ENCODE measurements around the gene LYPLA2. TPM values are rescaled to one million over a fixed set of nuclear protein-coding genes. Genes with fewer than 3 reads are reported as not detected.
"Not testable (repeated sequence)": the region's sequence is repeated elsewhere in the genome, so short reads cannot be mapped to it uniquely, and the experiment has no call there.

The LYPLA2 gene
- total and polyA plus RNA-seq, 4 donors: 30.9 to 83.1 (median 66.9) TPM

DNA sequence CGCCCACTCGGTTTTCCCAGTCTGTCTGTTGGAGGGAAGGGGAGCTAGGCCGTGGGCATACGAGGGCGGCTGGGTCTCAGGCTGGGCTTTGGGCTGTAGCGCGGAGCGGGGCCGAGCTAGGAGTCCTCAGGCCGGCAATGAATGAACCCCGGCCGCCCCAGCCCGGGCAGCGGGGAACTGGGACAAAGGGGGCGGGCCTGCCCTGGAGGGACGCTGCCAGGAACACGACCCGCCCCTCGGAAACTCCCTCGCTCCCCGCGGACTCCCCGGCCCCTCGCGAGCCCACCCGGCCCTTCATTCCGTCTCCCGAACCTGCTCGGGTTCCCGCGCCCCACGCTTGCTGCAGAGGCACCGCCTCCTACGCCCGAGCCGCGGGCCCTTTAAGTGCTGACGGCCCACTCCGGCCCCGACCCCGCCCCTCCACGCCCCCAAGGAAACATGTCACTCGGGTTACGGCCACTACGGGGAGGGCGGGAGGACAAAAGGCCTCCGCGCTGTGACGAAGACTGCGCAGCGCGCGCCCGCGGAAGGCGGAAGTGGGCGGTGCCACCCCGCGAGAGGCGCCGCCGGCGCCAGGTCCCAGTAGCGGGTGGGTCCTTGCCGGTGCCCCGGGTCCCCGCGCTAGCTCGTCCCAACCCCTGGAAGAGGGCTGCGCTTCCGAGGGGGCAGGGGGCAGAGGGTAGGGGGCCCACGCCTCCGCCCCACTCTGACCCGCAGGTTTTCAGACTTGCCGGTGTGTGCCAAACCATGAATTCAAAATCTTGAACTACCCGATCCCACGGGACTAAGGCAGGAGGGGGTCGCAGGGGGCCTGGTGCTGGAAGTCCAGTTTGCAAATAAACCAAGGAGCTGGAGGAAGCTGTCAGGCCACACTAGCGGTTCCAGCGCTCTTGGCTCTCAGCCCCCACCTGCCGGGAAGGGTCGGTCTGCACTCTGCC, 9.7 kb downstream of the LYPLA2 start, which contains the start of gene GALE:
TSS of gene GALE (minus strand) at position 355 of the 938 bp plus-strand sequence. CDS start 1,747 bp downstream, outside the sequence.
- DNase-seq (peak; percentile 96 to 98 (median 97)), ATAC-seq (ENCODE audit: insufficient read depth, low FRiP score) (peak; percentile 90)
- H3K4me1 ChIP-seq (ENCODE audit: control insufficient read depth in 5 of 5, insufficient read depth in 5 of 5, low read length in 5 of 5): peaks cover 0 to 27% (median 13%) of the 10 kb centered on the region in 5 donors
- peak within 1 kb of the TSS; percentile 55 to 62 for H3K9ac ChIP-seq (ENCODE audit: insufficient read depth in 1 of 2, low read length in 2 of 2)
- peak within 1 kb of the TSS; percentile 82 for H3K4me3 ChIP-seq
- WGBS, 2 donors: 1% methylated on average over 68 to 82 of the region's 82 CpGs
- H3K27me3 ChIP-seq (ENCODE audit: control insufficient read depth in 3 of 3, insufficient read depth in 3 of 3, low read length in 2 of 3): no peaks in the 10 kb centered on the region
- H3K9me3 ChIP-seq (ENCODE audit: control insufficient read depth in 4 of 4, insufficient read depth in 3 of 4, low read length in 3 of 4): no peaks in the 10 kb centered on the region
- no peak for TF ChIP-seq CTCF (IDR thresholded peaks at IDR 0.05; ENCODE audit: control extremely low read depth, extremely low read depth)
- H3K27ac ChIP-seq (ENCODE audit: low read depth in 1 of 2, low read length in 1 of 2): peak within 1 kb of the TSS; percentile 89 to 97
- peaks cover 0 to 24% (median 3%) of the 10 kb centered on the region in 4 donors for H3K36me3 ChIP-seq (ENCODE audit: control insufficient read depth in 4 of 4, insufficient read depth in 4 of 4, low read length in 4 of 4)

- Histone ChIP-seq H3K9me3 (ENCODE audit: control insufficient read depth in 4 of 4, insufficient read depth in 3 of 4, low read length in 3 of 4) (no peaks in the 10 kb centered on the region), H3K4me1 (ENCODE audit: control insufficient read depth in 5 of 5, insufficient read depth in 5 of 5, low read length in 5 of 5) (peaks cover 0 to 22% (median 13%) of the 10 kb centered on the region in 5 donors), H3K27ac (ENCODE audit: low read depth in 1 of 2, low read length in 1 of 2) (peak overlapping the region; percentile 89 to 92), H3K36me3 (ENCODE audit: control insufficient read depth in 4 of 4, insufficient read depth in 4 of 4, low read length in 4 of 4) (peaks cover 0 to 20% (median 3%) of the 10 kb centered on the region in 4 donors), H3K9ac (ENCODE audit: insufficient read depth in 1 of 2, low read length in 2 of 2) (peak overlapping the region; percentile 49 to 62), H3K27me3 (ENCODE audit: control insufficient read depth in 3 of 3, insufficient read depth in 3 of 3, low read length in 2 of 3) (no peaks in the 10 kb centered on the region), H3K4me3 (peak overlapping the region; percentile 58)
- DNase-seq (no peak), ATAC-seq (ENCODE audit: insufficient read depth, low FRiP score) (no peak)
- 29% methylated on average over 19 of the region's 19 CpGs for WGBS, 2 donors
- no peak for TF ChIP-seq CTCF (IDR thresholded peaks at IDR 0.05; ENCODE audit: control extremely low read depth, extremely low read depth)
Observed at GRCh38 chr1:23801338-23801748, 10.4 kb downstream of the LYPLA2 start.

DNA sequence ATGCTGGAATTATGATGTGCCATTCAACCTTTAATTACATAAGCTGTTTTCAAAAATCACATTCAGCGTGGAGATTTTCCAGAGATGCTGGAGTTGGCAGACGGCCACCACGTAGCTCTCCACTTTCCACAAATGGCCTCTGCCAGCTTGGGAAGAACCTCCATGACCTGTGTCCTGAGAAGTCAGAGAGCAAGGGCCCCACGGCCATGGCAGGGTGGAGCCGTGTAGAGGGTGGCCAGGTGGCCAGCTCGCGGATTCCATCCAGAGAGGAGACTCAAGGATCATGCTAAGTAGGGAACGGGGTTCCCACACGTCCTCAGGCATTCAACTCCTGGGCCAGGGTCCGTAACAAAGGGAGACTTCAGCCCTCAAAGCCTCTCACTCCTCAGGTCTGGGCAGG, 10.9 kb downstream of the LYPLA2 start:
- Histone ChIP-seq H3K27ac (ENCODE audit: low read depth in 1 of 2, low read length in 1 of 2) (peak overlapping the region in 1 of 2 donors; percentile 0), H3K9ac (ENCODE audit: insufficient read depth in 1 of 2, low read length in 2 of 2) (no peak overlapping the region), H3K27me3 (ENCODE audit: control insufficient read depth in 3 of 3, insufficient read depth in 3 of 3, low read length in 2 of 3) (no peaks in the 10 kb centered on the region), H3K36me3 (ENCODE audit: control insufficient read depth in 4 of 4, insufficient read depth in 4 of 4, low read length in 4 of 4) (peaks cover 2 to 18% (median 4%) of the 10 kb centered on the region in 4 donors), H3K4me1 (ENCODE audit: control insufficient read depth in 5 of 5, insufficient read depth in 5 of 5, low read length in 5 of 5) (peaks cover 0 to 22% (median 13%) of the 10 kb centered on the region in 5 donors), H3K4me3 (no peak overlapping the region), H3K9me3 (ENCODE audit: control insufficient read depth in 4 of 4, insufficient read depth in 3 of 4, low read length in 3 of 4) (no peaks in the 10 kb centered on the region)
- no peak for DNase-seq
- TF ChIP-seq CTCF (IDR thresholded peaks at IDR 0.05; ENCODE audit: control extremely low read depth, extremely low read depth): no peak
- no peak for ATAC-seq (ENCODE audit: insufficient read depth, low FRiP score)
- 67 to 77% methylated on average over 10 of the region's 10 CpGs for WGBS, 2 donors

GRCh38 chr1:23802809-23803342, 11.9 kb downstream of the LYPLA2 start:
- ATAC-seq (ENCODE audit: insufficient read depth, low FRiP score); DNase-seq; H3K27me3 ChIP-seq (ENCODE audit: control insufficient read depth in 3 of 3, insufficient read depth in 3 of 3, low read length in 2 of 3); H3K4me3 ChIP-seq; H3K27ac ChIP-seq (ENCODE audit: low read depth in 1 of 2, low read length in 1 of 2); H3K9me3 ChIP-seq (ENCODE audit: control insufficient read depth in 4 of 4, insufficient read depth in 3 of 4, low read length in 3 of 4); H3K9ac ChIP-seq (ENCODE audit: insufficient read depth in 1 of 2, low read length in 2 of 2): not testable (repeated sequence)
- peaks cover 0 to 22% (median 13%) of the 10 kb centered on the region in 5 donors for H3K4me1 ChIP-seq (ENCODE audit: control insufficient read depth in 5 of 5, insufficient read depth in 5 of 5, low read length in 5 of 5)
- WGBS, 2 donors: 91 to 93% methylated on average over 7 of the region's 7 CpGs
- H3K36me3 ChIP-seq (ENCODE audit: control insufficient read depth in 4 of 4, insufficient read depth in 4 of 4, low read length in 4 of 4): peaks cover under 1 to 14% (median 3%) of the 10 kb centered on the region in 4 donors
